Testis (tissue), 2 donors: ENCODE measurements around the gene DPEP2.
"Not testable (repeated sequence)": the region's sequence is repeated elsewhere in the genome, so short reads cannot be mapped to it uniquely, and the experiment has no call there.

Experiments used
- POLR2A ChIP-seq: fragments of 450-650 bp; IDR thresholded peaks from one replicate; pipeline ENCODE4 v1.6.1; 2017; ENCODE audit warnings: antibody characterized with exemption, mild to moderate bottlenecking, moderate library complexity
- TF ChIP-seq, protein P1 (sequence below), 3 experiments: fragments of 450-650 bp in 2 of 3; fragments of 200-600 bp in 1 of 3; sonication (generic) in 1 of 3; IDR thresholded peaks; one replicate each; pipeline ENCODE4 v1.5.1; 2016 to 2019; ENCODE audit warnings: antibody characterized with exemption in 3 of 3, mild to moderate bottlenecking in 2 of 3, moderate library complexity in 1 of 3

DNA sequence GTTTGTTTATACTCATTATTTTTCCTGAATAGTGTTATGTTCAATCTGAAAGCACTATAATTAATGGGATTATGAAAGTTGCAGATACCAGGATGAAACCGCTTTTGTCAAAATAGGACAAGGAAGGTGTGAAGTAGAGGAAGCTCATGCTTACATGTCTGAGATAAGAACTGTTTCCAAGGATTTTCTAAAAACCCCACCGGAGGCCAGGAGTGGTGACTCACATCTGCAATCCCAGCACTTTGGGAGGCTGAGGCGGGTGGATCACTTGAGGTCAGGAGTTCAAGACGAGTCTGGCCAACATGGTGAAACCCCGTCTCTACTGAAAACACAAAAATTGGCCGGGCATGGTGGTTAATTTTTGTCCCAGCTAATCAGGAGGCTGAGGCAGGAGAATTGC is 30.8 kb upstream of the DPEP2 start:
- TF ChIP-seq, protein P1, sequence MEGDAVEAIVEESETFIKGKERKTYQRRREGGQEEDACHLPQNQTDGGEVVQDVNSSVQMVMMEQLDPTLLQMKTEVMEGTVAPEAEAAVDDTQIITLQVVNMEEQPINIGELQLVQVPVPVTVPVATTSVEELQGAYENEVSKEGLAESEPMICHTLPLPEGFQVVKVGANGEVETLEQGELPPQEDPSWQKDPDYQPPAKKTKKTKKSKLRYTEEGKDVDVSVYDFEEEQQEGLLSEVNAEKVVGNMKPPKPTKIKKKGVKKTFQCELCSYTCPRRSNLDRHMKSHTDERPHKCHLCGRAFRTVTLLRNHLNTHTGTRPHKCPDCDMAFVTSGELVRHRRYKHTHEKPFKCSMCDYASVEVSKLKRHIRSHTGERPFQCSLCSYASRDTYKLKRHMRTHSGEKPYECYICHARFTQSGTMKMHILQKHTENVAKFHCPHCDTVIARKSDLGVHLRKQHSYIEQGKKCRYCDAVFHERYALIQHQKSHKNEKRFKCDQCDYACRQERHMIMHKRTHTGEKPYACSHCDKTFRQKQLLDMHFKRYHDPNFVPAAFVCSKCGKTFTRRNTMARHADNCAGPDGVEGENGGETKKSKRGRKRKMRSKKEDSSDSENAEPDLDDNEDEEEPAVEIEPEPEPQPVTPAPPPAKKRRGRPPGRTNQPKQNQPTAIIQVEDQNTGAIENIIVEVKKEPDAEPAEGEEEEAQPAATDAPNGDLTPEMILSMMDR (IDR thresholded peaks at IDR 0.05), result not testable (repeated sequence)
- TF ChIP-seq POLR2A, result not testable (repeated sequence)
